ENCODE results near the gene PHF20.
"Not testable (repeated sequence)": the region's sequence is repeated elsewhere in the genome, so short reads cannot be mapped to it uniquely, and the experiment has no call there.

Gene PHF20

GRCh38 chr20:35771689-35772562 is at the start of gene PHF20:
TSS of gene PHF20 (plus strand) at chr20:35772015. CDS start at chr20:35801523, 29,508 bp downstream.
- DNase-seq, result peak; percentile 96

- DNase-seq, result not testable (repeated sequence)
Observed at GRCh38 chr20:35723275-35723639, 48.6 kb upstream of the PHF20 start.

DNA sequence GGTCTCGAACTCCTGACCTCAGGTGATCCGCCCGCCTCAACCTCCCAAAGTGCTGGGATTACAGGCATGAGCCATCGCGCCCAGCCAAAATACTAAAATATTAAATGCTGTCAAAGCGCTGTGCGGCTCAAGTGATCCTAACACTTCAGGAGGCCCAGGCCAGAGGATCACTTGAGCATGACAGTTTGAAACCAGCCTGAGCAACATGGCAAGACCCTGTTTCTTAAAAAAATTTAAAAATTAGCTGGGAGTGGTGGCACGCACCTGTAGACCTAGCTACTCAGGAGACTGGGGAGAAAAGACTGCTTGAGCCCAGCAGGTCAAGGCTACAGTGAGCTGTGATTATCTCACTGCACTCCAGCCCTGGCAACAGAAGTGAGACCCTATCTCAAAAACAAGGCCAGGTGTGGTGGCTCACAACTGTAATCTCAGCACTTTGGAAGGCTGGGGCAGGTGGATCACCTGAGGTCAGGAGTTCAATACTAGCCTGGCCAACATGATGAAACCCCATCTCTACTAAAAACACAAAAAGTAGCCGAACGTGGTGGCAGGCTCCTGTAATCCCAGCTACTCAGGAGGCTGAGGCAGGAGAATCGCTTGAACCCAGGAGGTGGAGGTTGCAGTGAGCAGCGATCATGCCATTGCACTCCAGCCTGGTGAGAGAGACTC is 48.0 kb upstream of the PHF20 start:
- DNase-seq, result not testable (repeated sequence)

DNA sequence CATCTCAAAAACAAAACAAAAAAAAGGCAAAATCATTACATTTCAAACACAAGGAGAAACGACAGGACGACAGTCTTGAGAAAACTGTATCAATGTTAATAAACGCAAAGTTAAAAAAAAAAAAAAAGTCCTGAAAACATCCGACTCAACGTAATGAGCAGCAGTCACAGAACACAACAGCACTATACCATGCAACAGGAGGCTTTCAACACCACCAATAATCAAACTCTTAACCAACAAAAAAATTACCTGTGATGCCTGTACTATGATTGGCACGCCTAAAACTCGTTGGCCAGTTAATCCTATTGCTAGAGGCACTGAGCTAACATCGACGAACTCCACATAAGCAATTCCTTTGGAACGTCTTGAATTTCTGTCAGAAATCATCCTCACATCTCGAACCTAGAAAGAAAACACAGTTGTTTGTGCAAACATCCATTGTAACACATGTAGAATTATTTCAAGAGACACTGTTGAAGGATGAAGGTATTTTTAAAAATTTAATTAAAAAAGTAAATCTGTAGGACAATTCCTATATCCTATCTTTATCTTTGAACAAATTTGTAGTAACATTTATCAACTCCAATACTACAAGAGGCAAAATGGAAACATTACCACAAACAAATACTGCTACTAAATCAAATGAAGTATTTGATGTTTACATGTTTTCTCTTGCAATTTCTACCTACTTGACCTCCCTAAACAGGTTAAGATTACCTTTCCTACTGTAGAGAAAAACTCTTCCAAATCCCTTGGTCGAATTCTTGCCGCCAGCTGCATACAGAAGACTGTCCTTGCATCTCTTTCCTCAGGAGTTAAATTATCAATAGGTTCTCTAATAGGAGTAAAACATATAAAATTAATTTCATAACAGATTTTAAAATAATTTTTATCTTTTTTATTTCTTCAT is 47.2 kb upstream of the PHF20 start:
- no peak for DNase-seq

DNA sequence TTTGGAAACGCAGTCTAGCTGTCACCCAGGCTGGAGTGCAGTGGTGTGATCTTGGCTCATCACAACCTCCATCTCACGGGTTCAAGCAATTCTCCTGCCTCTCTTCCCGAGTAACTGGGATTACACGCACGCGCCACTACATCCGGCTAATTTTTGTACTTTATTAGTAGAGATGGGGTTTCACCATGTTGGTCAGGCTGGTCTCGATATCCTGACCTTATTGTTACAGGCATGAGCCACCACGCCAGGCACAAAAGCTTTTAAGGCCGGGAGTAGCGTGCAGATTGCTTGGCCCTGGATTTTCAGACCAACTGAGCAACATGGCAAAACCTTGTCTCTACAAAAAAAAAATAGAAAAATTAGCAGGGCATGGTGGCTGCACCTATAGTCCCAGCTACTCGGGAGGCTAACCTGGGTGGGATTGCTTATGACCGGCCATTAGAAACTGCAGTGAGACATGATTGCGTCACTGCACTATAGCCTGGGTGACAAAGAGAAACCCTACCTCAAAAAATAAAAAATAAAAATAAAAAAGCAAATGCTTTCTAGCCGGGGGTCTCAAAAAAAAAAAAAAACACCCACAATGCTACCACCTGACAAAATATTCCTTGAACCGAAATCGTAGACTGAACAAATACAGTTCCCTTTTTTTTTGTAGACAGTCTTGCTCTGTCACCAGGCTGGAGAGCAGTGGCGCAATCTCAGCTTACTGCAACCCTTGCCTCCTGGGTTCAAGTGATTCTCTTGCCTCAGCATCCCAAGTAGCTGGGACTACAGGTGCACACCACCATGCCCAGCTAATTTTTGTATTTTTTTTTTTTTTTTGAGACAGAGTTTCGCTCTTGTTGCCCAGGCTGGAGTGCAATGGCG is 44.7 kb upstream of the PHF20 start:
- DNase-seq, result no peak

DNA sequence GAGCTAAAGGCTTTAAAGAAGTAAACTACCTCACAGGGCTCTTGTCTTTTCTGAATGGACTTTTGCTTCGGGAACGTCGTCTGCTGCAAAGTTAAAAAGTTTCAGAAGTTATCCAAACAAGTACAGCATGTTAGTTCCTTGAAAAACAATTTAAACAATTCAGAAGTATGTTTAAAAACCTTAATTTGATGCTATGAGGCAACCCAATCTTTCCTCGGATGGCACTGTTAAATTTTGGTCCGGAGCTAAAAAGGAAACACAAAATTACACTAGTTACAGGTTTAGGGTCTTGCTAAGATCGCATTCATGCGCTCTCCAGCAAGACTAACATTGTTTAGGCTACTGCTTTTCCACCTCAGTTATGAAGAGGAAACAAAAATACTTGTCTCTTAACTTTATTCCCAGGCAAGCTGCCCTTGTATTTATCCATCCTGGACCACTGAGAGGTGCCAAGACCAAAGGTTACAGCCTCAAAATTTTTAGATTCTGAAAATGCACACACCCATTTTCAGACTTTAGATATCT is 42.5 kb upstream of the PHF20 start:
- DNase-seq, result no peak

GRCh38 chr20:35729836-35730582 is 41.8 kb upstream of the PHF20 start:
- no peak for DNase-seq

DNA sequence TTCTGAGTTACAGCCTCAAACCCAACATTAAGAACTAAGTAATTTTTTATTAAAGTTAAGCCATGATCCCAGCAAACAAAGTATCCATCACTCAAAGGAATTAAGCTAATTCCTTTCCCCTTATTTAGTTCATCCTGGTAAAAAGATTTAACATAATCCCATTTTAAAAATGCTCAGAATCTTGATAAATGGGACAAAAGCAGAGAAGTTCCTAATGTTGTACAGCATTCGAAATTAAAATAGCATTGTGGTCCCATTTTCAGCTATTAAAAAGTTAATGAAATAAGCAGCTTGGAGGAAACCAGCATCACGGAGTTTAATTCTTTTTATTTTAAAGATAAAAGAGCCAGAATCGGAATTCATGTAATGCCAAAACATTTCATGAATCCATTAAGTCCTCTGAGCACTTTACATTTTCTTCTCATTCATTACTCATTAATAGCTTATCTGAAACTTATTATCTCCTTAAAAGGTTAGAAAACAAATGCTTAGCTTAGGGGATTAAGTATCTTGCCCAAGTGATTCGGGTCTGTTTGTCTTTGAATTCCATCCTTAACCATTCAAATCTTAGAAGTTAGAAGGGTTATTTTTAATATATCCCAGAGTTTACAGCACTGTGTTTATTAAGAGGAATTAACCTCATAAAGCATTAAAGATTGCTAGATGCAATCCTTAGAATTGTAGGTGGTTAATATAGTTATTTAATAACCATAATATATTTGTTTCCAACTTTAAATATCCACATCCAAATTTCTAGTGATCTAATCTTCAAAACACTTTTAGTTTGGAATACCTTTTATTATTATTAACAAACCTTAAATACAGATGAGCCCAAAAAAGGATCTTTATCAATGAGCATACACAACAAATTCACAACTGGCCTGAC is 41.0 kb upstream of the PHF20 start:
- no peak for DNase-seq

DNA sequence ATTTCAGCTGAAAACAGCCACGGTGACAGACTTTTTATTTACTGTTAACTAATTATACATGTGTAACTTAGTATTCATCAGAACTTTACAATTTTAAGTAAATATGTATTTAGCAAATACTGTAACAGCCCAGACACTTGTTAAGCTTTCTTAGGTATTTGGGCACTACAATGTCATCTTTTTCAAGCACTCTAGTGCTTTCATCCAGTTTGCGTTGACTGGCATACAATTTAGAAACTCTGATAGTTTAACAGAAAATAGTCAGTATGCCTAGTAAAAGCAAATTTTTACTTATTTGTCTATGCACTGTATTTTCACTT is 40.4 kb upstream of the PHF20 start:
- no peak for DNase-seq

DNA sequence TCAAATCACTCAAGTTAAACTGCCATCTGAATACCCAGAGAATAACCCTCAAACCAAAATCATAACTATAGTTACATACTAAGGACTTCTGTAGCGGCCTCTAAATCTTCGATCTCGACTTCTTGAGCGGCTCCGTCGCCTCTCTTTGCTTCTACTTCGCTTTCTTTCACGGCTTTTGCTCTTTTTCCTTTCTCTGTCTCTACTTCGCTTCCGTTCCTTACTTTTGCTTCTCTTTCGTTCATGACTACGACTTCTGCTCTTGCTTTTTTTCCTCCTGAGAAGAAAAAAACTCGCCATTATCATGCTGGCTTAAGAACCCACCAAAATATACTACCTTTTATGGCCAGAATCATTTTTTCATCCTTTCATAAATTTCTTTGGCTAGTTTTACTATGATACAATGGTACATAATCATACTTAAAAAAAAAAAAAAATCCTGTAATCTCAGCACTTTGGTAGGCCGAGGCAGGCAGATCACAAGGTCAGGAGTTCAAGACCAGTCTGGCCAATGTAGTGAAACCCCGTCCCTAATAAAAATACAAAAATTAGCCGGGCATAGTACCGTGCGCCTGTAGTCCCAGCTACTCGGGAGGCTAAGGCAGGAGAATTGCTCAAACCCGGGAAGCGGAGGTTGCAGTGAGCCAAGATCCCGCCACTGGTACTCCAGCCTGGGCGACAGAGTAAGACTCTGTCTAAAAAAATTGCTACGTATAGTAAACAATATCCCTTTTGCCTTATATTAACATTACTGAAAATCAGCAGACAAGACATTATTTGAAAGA is 39.8 kb upstream of the PHF20 start:
- no peak for DNase-seq

DNA sequence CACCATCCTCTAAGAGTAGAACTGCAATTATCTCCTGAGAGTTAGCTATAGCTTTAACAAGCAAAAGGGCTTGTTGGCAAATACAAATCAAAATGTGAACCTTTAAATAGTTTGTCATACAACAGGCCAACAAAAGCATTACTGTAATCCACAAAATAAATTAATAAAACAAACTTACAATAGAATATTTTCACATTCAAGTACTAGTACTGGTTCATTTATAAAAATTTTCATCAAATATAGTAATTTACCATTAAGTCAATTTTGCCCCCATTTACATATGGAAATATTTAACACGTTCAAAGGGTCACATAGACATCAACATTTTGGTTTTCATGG is 39.2 kb upstream of the PHF20 start:
- no peak for DNase-seq

- DNase-seq, result no peak
Observed at GRCh38 chr20:35734374-35734773, 37.4 kb upstream of the PHF20 start.

DNA sequence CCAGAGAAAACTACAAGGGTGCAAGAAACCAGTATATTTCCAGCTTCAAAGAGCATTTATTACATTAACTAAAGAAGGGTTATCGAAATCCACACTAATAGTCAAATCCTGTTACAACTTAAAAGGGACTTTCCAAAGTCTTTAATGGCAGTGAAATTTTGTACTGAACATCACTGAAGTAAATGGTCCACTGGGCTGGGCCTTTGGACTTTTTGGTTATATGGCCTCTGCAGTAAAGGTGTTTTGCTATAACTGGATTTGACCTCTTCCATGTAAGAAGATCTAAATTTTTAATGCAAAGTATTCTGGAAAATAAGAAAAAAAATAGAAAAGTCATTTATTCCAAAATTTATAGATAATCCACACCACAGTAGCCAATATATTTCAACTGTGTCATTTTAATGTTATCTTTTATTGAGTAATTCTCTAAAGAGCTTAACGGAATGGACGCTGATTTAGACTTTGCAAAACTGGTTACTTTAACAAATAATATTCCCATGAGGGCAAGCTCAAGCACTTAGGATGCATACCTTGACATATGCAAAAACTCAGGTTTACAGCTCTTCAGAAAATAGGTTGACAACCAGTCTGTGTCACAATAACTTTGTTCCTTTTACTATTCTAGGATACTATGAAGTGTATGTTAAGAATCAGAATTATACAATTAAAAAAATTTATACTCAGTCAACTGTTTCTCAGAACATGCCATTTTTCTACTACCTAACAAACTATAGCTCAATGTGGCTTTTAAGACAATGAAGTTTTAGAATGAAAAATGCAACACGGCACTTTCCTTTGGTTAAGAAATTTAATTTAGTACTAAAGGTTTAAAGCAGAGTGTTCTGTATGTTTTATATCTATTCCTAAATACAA is 36.8 kb upstream of the PHF20 start:
- DNase-seq, result no peak

DNA sequence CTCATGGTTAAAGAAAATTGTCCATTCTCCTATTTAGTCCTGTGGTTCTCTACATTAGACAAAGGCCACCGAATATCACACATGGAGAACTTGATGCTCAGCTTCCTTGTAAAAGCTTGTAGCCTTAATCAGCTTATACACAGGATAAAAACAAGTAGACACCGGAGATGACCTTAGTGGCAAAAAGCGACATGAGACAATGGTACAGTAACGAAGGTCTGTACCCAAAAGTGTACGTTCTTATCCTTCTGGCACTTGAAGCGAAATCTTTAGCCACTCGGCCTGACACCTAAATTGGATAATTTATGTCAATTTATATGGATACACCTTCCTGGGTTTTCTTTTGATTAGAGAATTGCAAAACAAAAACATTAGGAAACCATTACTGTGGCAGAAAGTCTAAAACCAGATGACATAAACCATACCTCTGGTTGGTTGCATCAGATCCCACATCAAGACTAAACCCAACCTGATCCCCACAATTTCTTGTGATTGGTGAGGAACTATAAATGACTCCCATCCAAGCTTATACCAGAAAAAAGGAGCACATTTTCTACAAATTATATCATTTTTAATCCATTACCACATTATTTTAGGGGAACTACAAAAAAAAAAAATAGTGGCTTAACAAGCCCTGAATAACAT is 35.9 kb upstream of the PHF20 start:
- no peak for DNase-seq

- DNase-seq, result no peak
Observed at GRCh38 chr20:35737865-35738333, 33.9 kb upstream of the PHF20 start.

DNA sequence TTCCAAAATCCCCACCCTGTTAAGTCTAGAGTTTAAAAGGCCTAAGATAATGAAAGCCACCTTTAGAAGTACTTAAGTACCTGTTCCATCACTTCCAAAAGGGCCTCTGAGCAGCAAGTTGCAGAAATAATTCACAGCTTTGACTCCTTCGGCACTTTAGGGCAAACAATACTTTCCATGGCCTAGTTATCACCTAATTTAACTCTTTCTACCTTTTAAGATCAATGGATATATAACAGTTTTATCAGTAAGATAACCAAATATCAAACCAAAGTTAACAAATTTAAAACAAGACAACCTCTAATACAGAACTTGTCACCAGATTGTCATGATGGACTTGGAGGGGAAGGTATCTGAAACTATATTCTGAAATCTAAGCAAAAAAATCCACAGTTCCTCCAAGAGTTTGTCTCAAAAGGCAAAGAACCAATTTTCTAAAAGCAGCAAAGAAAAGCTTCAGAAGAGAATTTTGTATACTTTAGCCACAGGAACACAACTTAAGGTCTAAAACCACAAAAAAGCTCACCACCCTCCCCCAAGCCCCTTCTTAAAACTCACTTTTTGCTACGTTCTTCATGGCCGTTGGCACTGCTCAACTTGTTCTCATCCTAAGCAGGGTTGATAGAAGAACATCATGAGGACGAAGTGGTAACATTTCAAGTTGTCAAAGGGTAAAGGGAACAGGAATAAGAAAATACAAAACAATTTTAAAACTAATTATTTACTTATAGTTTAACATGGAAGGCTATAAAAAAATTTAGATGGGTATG is 33.2 kb upstream of the PHF20 start:
- DNase-seq, result no peak

All from fibroblast of skin of right biceps (primary cell).